Activated B cell treated with CpG ODN at 0.5 μM for 24 hours (primary cell): ENCODE measurements around the gene MOGAT3. TPM values are rescaled to one million over a fixed set of nuclear protein-coding genes. Genes with fewer than 3 reads are reported as not detected.

Experiments used
- ATAC-seq: fragments of 200-7000 bp; cut with Tn5 transposase; one replicate; pipeline ENCODE4 v1.10.0; 2021; ENCODE audit warnings: low read depth, mild to moderate bottlenecking, moderate library complexity
- CTCF ChIA-PET: fragments of 350-600 bp; sonication (Branson Sonifier 250); formaldehyde crosslinking; loops from one replicate; lab custom pipeline; 2021; ENCODE audit warnings: antibody characterized with exemption; lab: Charles Lee
- POLR2A ChIA-PET: fragments of 350-600 bp; sonication (Branson Sonifier 250); formaldehyde crosslinking; loops from one replicate; lab custom pipeline; 2021; ENCODE audit warnings: antibody characterized with exemption; lab: Charles Lee
- DNase-seq: peaks from one replicate; pipeline ENCODE4 v3.0.0; 2022
- H3K27ac Mint-ChIP-seq: one replicate; pipeline ENCODE4 v1.8.0; 2020; ENCODE audit warnings: mixed read lengths
- H3K27me3 Mint-ChIP-seq: one replicate; pipeline ENCODE4 v1.8.0; 2021; ENCODE audit warnings: mixed read lengths
- H3K36me3 Mint-ChIP-seq: one replicate; pipeline ENCODE4 v1.8.0; 2021; ENCODE audit warnings: low read depth, mixed read lengths
- H3K4me1 Mint-ChIP-seq: one replicate; pipeline ENCODE4 v1.8.0; 2021; ENCODE audit warnings: mixed read lengths
- H3K4me3 Mint-ChIP-seq: one replicate; pipeline ENCODE4 v1.8.0; 2020; ENCODE audit warnings: mild to moderate bottlenecking, mixed read lengths
- H3K9me3 Mint-ChIP-seq: one replicate; pipeline ENCODE4 v1.8.0; 2020; ENCODE audit warnings: mixed read lengths
- intact Hi-C: fragments of 100-400 bp; cut with micrococcal nuclease; formaldehyde crosslinking; loops from one replicate; pipeline ENCODE4 v1.15.1; 2024
- total RNA-seq: library from RNA; stranded (reverse); gene quantifications from 2 replicates; pipeline ENCODE4 v1.2.3, GENCODE V29; 2022
- TF ChIP-seq, protein P1 (sequence below): fragments of 200-600 bp; IDR thresholded peaks from one replicate; pipeline ENCODE4 v1.8.0; 2022; ENCODE audit warnings: antibody characterized with exemption, mild to moderate bottlenecking

Gene MOGAT3
- total RNA-seq, 1 donor from 2014 or later = not detected

DNA sequence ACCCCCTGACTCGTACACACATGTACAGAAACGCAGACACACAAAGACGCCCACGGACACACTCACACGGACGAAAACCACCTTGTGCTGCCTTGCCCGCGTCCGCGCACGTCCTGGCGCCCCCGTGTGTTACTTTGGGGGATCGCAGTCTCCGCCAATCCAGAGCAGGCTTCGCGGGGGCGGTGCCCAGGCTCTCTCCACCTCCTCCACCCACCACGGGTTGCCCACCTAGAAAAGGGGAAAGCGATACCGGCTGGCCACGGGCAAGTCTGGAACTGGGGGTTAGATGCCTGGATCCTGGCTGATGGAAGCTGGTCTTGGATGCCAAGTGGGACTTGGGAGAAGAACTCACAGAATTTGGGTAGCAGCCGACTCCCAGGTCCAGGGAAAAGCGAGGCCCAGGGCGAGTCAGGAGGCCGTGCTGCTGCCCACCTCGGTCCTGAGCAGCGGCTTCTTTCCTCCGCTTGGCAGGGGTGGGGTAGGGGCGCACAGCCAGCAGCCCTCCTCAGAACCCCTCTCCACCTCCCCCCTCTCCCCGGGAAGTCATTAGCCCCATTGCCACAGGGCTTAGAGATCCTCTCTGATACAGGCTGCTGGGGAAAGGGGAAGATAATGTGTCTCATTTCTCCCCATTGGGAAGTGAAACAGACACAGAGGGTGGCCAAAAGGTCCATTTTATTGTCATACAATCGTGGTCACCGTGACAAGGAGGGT is 30.8 kb downstream of the MOGAT3 start:
- Mint-ChIP-seq H3K9me3 (no peaks in the 10 kb centered on the region), H3K4me3 (no peak overlapping the region), H3K27me3 (peaks cover 68% of the 10 kb centered on the region), H3K4me1 (peaks cover 70% of the 10 kb centered on the region), H3K27ac (no peak overlapping the region), H3K36me3 (peaks cover 1% of the 10 kb centered on the region)
- TF ChIP-seq, protein P1, sequence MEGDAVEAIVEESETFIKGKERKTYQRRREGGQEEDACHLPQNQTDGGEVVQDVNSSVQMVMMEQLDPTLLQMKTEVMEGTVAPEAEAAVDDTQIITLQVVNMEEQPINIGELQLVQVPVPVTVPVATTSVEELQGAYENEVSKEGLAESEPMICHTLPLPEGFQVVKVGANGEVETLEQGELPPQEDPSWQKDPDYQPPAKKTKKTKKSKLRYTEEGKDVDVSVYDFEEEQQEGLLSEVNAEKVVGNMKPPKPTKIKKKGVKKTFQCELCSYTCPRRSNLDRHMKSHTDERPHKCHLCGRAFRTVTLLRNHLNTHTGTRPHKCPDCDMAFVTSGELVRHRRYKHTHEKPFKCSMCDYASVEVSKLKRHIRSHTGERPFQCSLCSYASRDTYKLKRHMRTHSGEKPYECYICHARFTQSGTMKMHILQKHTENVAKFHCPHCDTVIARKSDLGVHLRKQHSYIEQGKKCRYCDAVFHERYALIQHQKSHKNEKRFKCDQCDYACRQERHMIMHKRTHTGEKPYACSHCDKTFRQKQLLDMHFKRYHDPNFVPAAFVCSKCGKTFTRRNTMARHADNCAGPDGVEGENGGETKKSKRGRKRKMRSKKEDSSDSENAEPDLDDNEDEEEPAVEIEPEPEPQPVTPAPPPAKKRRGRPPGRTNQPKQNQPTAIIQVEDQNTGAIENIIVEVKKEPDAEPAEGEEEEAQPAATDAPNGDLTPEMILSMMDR = peak; percentile 70
- CTCF ChIA-PET = interaction anchor here (1.0 to 2.8 kb wide), 3 partner anchors 23 to 26 kb away, joined by 3 to 11 read pairs (median 10); no protein-coding TSS in a partner anchor
- ATAC-seq (peak; percentile 71), DNase-seq (peak; percentile 73)
- POLR2A ChIA-PET = interaction anchor here (0.8 kb wide), 1 partner anchor 26 kb away, joined by 7 read pairs; no protein-coding TSS in a partner anchor
- intact Hi-C loops = loop anchor here (1.0 kb wide), 1 partner anchor 26 kb away; no protein-coding TSS in a partner anchor

DNA sequence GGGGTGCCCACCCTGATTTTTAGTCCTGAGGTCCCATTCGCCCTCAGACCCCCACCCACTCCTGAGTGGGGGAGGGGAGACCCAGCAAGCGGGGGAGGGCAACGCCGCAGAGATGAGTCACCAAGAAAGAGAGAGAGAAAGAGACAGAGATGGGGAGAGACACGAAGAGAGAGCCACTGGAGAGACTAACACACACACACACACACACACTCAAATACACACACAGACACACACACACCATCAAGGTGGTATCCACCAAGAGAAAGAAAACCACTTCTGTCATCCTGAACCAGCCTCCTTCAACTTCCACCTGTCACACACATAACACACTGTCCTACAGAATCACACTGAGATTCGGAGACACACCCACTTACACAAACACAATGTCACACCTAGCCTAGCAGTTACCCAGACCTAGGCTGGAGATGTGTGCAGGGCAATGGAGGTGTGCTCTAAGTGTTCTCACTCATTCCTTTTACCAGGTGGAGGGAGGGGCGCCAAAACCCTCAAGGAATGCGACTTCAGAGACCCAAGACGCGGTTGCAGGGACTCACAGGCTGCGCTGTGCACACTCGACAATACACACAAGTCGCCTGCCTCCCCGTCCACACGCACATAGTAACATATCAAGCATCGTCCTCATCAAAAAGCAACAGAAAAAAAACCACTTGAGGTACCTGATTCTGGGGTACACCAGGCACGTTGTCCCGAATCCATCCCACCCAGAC is 31.6 kb downstream of the MOGAT3 start:
- no peaks in the 10 kb centered on the region for H3K9me3 Mint-ChIP-seq
- no peak for ATAC-seq
- intact Hi-C loops = loop anchor here (1.0 kb wide), 1 partner anchor 25 kb away; no protein-coding TSS in a partner anchor
- H3K27ac Mint-ChIP-seq = no peak overlapping the region
- TF ChIP-seq, protein P1 = no peak
- H3K4me3 Mint-ChIP-seq = no peak overlapping the region
- ChIA-PET POLR2A (no interaction called here), CTCF (interaction anchor here (2.8 kb wide), 1 partner anchor 23 kb away, joined by 11 read pairs; no protein-coding TSS in a partner anchor)
- H3K27me3 Mint-ChIP-seq = peaks cover 66% of the 10 kb centered on the region
- H3K36me3 Mint-ChIP-seq = peaks cover 1% of the 10 kb centered on the region
- DNase-seq = no peak
- peaks cover 71% of the 10 kb centered on the region for H3K4me1 Mint-ChIP-seq

DNA sequence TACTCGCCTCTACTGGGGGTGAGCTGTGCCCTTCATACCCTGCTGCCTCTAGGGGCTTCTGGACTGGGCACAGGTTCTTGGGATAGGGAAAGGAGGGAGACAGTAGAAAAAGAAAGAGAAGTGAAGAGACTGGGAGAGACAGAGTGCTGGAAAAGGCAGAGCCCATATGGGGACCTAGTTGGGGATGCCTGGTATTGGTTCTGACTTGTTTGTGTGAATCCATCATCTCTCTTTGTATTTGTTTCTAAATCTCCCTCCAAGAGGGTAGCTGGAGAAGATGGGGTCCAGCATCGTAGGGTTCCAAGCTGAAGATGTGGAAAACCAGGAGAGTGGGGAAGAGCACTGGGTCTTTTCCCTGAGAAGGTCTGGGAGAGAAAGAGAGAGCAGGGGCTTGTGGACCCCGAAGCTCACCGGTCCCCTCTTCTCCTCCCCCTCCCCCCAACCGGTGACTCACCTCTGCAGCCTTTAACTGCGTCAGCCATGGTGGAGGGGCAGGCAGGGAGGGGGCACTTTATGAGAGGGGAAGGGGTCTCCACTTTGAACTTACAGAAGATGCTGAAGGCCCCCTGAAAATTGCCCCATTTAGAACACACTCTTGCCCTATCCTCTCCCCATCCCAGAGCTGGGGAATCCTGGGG is 32.3 kb downstream of the MOGAT3 start:
- intact Hi-C loops = loop anchor here (1.0 kb wide), 1 partner anchor 24 kb away; no protein-coding TSS in a partner anchor
- peaks cover 66% of the 10 kb centered on the region for H3K4me1 Mint-ChIP-seq

DNA sequence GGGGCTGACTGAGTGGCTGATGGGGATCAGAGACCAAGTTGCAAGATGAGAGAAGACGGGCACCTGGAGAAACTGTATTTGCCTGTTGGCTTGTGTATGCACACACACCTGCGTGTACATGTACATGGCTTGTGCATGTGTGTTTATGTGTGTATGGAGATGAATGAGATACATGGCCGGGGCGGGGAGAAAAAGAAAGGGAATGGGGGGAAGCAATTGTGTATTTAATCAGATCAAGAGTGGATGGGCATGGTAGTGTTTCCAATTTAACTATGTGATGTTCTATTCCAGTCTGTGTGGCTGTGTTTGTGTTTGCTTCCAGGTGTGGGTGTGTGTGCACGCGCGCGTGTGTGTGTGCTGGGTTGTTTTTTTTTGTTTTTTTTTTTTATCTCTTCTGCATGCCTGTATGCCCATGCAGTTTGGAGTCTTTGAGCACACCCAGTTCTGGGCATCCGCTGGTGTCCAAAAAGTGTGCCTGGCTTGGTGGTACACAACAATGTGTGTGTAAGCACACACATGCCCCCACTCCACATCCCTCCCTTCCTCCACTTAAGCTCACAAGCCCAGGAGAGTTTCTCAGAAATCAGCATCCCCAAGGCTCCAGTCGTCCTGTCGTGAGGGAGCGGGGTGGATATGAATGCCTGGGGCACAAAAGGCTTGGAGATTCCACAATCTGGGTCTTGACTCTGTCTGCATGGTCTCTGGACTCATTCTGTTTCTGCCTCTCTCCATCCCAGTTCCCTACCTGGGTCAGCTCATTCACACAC is 33.0 kb downstream of the MOGAT3 start:
- H3K27ac Mint-ChIP-seq = no peak overlapping the region
- H3K4me1 Mint-ChIP-seq = peaks cover 62% of the 10 kb centered on the region
- DNase-seq (no peak), ATAC-seq (no peak)
- intact Hi-C loops = no loop called here
- peaks cover 1% of the 10 kb centered on the region for H3K36me3 Mint-ChIP-seq
- TF ChIP-seq, protein P1 = no peak
- H3K4me3 Mint-ChIP-seq = no peak overlapping the region
- ChIA-PET POLR2A (interaction anchor here (0.5 kb wide), 1 partner anchor 83 kb away, joined by 4 read pairs; no protein-coding TSS in a partner anchor), CTCF (interaction anchor here (0.9 to 1.1 kb wide), 2 partner anchors 23 to 24 kb away, joined by 3 read pairs; no protein-coding TSS in a partner anchor)
- peaks cover 60% of the 10 kb centered on the region for H3K27me3 Mint-ChIP-seq
- no peaks in the 10 kb centered on the region for H3K9me3 Mint-ChIP-seq

More for the DNA sequence above, 32.3 kb downstream of the MOGAT3 start:
- TF ChIP-seq, protein P1 = no peak
- ChIA-PET POLR2A (interaction anchor here (0.5 kb wide), 1 partner anchor 84 kb away, joined by 4 read pairs; no protein-coding TSS in a partner anchor), CTCF (interaction anchor here (0.9 kb wide), 1 partner anchor 24 kb away, joined by 3 read pairs; no protein-coding TSS in a partner anchor)
- Mint-ChIP-seq H3K9me3 (no peaks in the 10 kb centered on the region), H3K27ac (no peak overlapping the region), H3K36me3 (peaks cover 1% of the 10 kb centered on the region), H3K4me3 (no peak overlapping the region), H3K27me3 (peaks cover 61% of the 10 kb centered on the region)
- ATAC-seq = no peak
- no peak for DNase-seq
